HEK293 (cell line): ENCODE results near the gene SYTL3.
"Not testable (repeated sequence)": the region's sequence is repeated elsewhere in the genome, so short reads cannot be mapped to it uniquely, and the experiment has no call there.

Experiments used
- CTCF ChIA-PET: fragments of 350-600 bp; formaldehyde crosslinking; extraction: SDS; loops from one replicate; lab custom pipeline; 2021; ENCODE audit warnings: antibody characterized with exemption; lab: Yijun Ruan, JAX
- POLR2A ChIA-PET: fragments of 300-600 bp; formaldehyde crosslinking; extraction: SDS; loops from one replicate; lab custom pipeline; 2020; ENCODE audit warnings: antibody characterized with exemption, inconsistent platforms; lab: Yijun Ruan, JAX
- H3K27ac ChIP-seq: fragments of 200-500 bp; sonication (Bioruptor generic); 2 replicates; pipeline ENCODE4 v1.5.1; 2014; ENCODE audit warnings: low read depth, low read length, control low read depth, inconsistent platforms; ENCODE audit errors: extremely low read depth
- H3K36me3 ChIP-seq, 2 experiments: fragments of 200-500 bp in 1 of 2; sonication (Bioruptor generic) in 1 of 2; 1 replicate in 1 of 2; 2 replicates in 1 of 2; pipeline ENCODE4 v1.5.1; 2014 to 2017; ENCODE audit warnings: inconsistent platforms in 2 of 2, low read length in 2 of 2; ENCODE audit not compliant: control insufficient read depth in 2 of 2, insufficient read depth in 1 of 2
- H3K4me1 ChIP-seq: fragments of 200-500 bp; sonication (Bioruptor generic); 2 replicates; pipeline ENCODE4 v1.5.1; 2014; ENCODE audit warnings: mild to moderate bottlenecking, low read length, inconsistent platforms; ENCODE audit not compliant: control insufficient read depth, insufficient read depth
- H3K4me3 ChIP-seq: 2 replicates; pipeline ENCODE4 v1.5.1; 2011; ENCODE audit warnings: low read depth, mild to moderate bottlenecking, control low read depth, low read length, moderate library complexity
- H3K9me3 ChIP-seq: fragments of 200-500 bp; sonication (Bioruptor generic); 2 replicates; pipeline ENCODE4 v1.5.1; 2014; ENCODE audit warnings: low read depth, low read length, inconsistent platforms; ENCODE audit not compliant: control insufficient read depth, insufficient read depth
- EGR2 ChIP-seq: fragments of 450-650 bp; formaldehyde crosslinking; IDR thresholded peaks from 2 replicates; pipeline ENCODE4 v1.5.1; 2016; ENCODE audit warnings: low read depth, missing biosample characterization, missing genetic modification characterization
- IKZF3 ChIP-seq: fragments of 450-650 bp; IDR thresholded peaks from 2 replicates; pipeline ENCODE4 v1.5.0; 2018; ENCODE audit warnings: missing biosample characterization, mild to moderate bottlenecking, missing genetic modification characterization, moderate library complexity
- REPIN1 ChIP-seq: fragments of 450-650 bp; formaldehyde crosslinking; IDR thresholded peaks from 2 replicates; pipeline ENCODE4 v1.5.1; 2017; ENCODE audit warnings: missing biosample characterization, missing genetic modification characterization, low read depth
- SP7 ChIP-seq: fragments of 450-650 bp; formaldehyde crosslinking; IDR thresholded peaks from 2 replicates; pipeline ENCODE4 v1.5.1; 2016; ENCODE audit warnings: missing biosample characterization, missing genetic modification characterization
- TCF7L2 ChIP-seq: IDR thresholded peaks from 2 replicates; pipeline ENCODE4 v1.6.1; 2011; ENCODE audit warnings: low read depth, mild to moderate bottlenecking, inconsistent platforms, low read length, moderate library complexity, borderline replicate concordance
- YY2 ChIP-seq: fragments of 450-650 bp; formaldehyde crosslinking; IDR thresholded peaks from 2 replicates; pipeline ENCODE4 v1.5.1; 2016; ENCODE audit warnings: missing biosample characterization, missing genetic modification characterization
- ZBTB49 ChIP-seq: fragments of 450-650 bp; formaldehyde crosslinking; IDR thresholded peaks from 2 replicates; pipeline ENCODE4 v1.5.1; 2016; ENCODE audit warnings: missing biosample characterization, missing genetic modification characterization, low read depth
- ZBTB6 ChIP-seq: fragments of 450-650 bp; formaldehyde crosslinking; IDR thresholded peaks from 2 replicates; pipeline ENCODE4 v1.5.1; 2017; ENCODE audit warnings: missing biosample characterization, missing genetic modification characterization
- ZFHX2 ChIP-seq: fragments of 450-650 bp; formaldehyde crosslinking; conservative IDR thresholded peaks from 2 replicates; pipeline ENCODE4 v1.5.1; 2016; ENCODE audit warnings: missing biosample characterization, missing genetic modification characterization
- ZNF10 ChIP-seq: fragments of 450-650 bp; formaldehyde crosslinking; IDR thresholded peaks from 2 replicates; pipeline ENCODE4 v1.5.1; 2017; ENCODE audit warnings: missing biosample characterization, missing genetic modification characterization
- ZNF146 ChIP-seq: fragments of 450-650 bp; formaldehyde crosslinking; IDR thresholded peaks from 2 replicates; pipeline ENCODE4 v1.5.1; 2016; ENCODE audit warnings: missing biosample characterization, missing genetic modification characterization
- ZNF214 ChIP-seq: fragments of 450-650 bp; formaldehyde crosslinking; IDR thresholded peaks from 2 replicates; pipeline ENCODE4 v1.5.1; 2017; ENCODE audit warnings: missing biosample characterization, mild to moderate bottlenecking, missing genetic modification characterization, borderline replicate concordance
- ZNF302 ChIP-seq: fragments of 450-650 bp; formaldehyde crosslinking; IDR thresholded peaks from 2 replicates; pipeline ENCODE4 v1.5.1; 2016; ENCODE audit warnings: missing biosample characterization, missing genetic modification characterization, low read depth
- ZNF324 ChIP-seq: fragments of 450-650 bp; formaldehyde crosslinking; IDR thresholded peaks from 2 replicates; pipeline ENCODE4 v1.5.1; 2016; ENCODE audit warnings: missing biosample characterization, missing genetic modification characterization
- ZNF335 ChIP-seq: fragments of 450-650 bp; formaldehyde crosslinking; conservative IDR thresholded peaks from 2 replicates; pipeline ENCODE4 v1.5.1; 2016; ENCODE audit warnings: missing biosample characterization, missing genetic modification characterization
- ZNF501 ChIP-seq: fragments of 450-650 bp; formaldehyde crosslinking; IDR thresholded peaks from 2 replicates; pipeline ENCODE4 v1.5.1; 2016; ENCODE audit warnings: missing biosample characterization, missing genetic modification characterization
- ZNF530 ChIP-seq: fragments of 450-650 bp; formaldehyde crosslinking; IDR thresholded peaks from 2 replicates; pipeline ENCODE4 v1.5.1; 2016; ENCODE audit warnings: low read depth, missing biosample characterization, missing genetic modification characterization
- ZNF596 ChIP-seq: fragments of 450-650 bp; IDR thresholded peaks from 2 replicates; pipeline ENCODE4 v1.5.0; 2018; ENCODE audit warnings: missing biosample characterization, mild to moderate bottlenecking, missing genetic modification characterization, moderate library complexity
- ZNF704 ChIP-seq: fragments of 450-650 bp; formaldehyde crosslinking; IDR thresholded peaks from 2 replicates; pipeline ENCODE4 v1.5.1; 2016; ENCODE audit warnings: missing biosample characterization, missing genetic modification characterization
- ZNF792 ChIP-seq: fragments of 450-650 bp; formaldehyde crosslinking; IDR thresholded peaks from 2 replicates; pipeline ENCODE4 v1.5.1; 2016; ENCODE audit warnings: missing biosample characterization, missing genetic modification characterization
- ZNF830 ChIP-seq: fragments of 450-650 bp; IDR thresholded peaks from 2 replicates; pipeline ENCODE4 v1.5.0; 2018; ENCODE audit warnings: missing biosample characterization, missing genetic modification characterization, low read depth, mild to moderate bottlenecking, moderate library complexity
- ZSCAN30 ChIP-seq: fragments of 450-650 bp; IDR thresholded peaks from 2 replicates; pipeline ENCODE4 v1.5.1; 2018; ENCODE audit warnings: missing biosample characterization, mild to moderate bottlenecking, missing genetic modification characterization, moderate library complexity
- ZXDB ChIP-seq: fragments of 450-650 bp; formaldehyde crosslinking; IDR thresholded peaks from 2 replicates; pipeline ENCODE4 v1.5.1; 2016; ENCODE audit warnings: missing biosample characterization, missing genetic modification characterization
- TF ChIP-seq, protein P1 (sequence below): fragments of 450-650 bp; formaldehyde crosslinking; IDR thresholded peaks from 2 replicates; pipeline ENCODE4 v1.5.1; 2016; ENCODE audit warnings: missing biosample characterization, missing genetic modification characterization
- TF ChIP-seq, protein P2 (sequence below): fragments of 450-650 bp; formaldehyde crosslinking; IDR thresholded peaks from 2 replicates; pipeline ENCODE4 v1.5.1; 2016; ENCODE audit warnings: missing biosample characterization, missing genetic modification characterization

Gene SYTL3

DNA sequence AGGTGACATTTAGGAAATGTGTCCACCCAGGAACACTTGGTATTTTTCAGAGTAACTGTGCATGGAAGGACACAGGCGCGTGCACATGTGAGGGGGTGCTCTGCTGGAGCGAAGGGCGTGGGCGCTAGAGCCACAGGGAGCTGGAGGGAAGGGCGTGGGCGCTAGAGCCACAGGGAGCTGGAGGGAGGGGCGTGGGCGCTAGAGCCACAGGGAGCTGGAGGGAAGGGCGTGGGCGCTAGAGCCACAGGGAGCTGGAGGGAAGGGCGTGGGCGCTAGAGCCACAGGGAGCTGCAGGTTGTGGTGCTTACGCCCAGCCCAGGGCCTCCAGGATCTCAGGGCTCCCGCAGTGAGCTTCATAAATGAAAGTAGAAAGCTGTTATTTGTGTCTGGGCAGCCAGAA is 43.8 kb upstream of the SYTL3 start:
- peak; percentile 63 for TF ChIP-seq ZFHX2
- TF ChIP-seq ZBTB6 (tag by site-specific recombination) = peak; percentile 93
- peak; percentile 67 for TF ChIP-seq EGR2 (tag by site-specific recombination)
- H3K36me3 ChIP-seq = peaks cover 10 to 73% of the 10 kb centered on the region in 2 experiments; a peak in 2 of 3 replicates
- POLR2A ChIA-PET, H3K4me3 ChIP-seq, H3K27ac ChIP-seq, H3K9me3 ChIP-seq, H3K4me1 ChIP-seq: not testable (repeated sequence)
- CTCF ChIA-PET = interaction anchor here (0.6 to 4.2 kb wide), 12 partner anchors 10 to 392 kb away, joined by 3 to 39 read pairs (median 5); partner anchors contain the start of gene DYNLT1

DNA sequence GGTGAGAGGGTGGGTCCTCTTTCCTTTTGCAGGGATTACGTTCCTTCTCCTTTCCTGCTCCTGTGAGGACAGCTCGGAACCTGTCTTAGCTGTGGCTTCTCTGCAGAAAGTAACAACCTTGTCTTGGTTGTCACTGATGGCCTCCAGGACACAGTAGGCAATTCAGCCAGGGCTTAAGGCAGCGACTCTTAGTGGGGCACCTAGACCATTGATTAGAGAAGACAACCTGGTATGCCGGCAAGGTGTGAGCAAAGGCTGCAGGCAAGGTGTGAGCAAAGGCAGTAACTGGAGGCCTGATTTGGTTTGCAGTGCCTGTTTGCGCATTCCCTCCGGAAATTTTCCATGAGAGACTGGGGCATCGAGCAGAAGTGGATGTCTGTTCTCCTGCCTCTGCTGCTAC is 42.9 kb upstream of the SYTL3 start:
- no peaks in the 10 kb centered on the region for H3K4me1 ChIP-seq
- CTCF ChIA-PET = interaction anchor here (0.6 to 4.2 kb wide), 3 partner anchors 190 to 393 kb away, joined by 3 to 39 read pairs (median 32); no protein-coding TSS in a partner anchor
- TF ChIP-seq ZNF324 (tag by site-specific recombination) = no peak
- TF ChIP-seq ZSCAN30 (tag by site-specific recombination) = no peak
- no peak for TF ChIP-seq REPIN1
- TF ChIP-seq, protein P1, sequence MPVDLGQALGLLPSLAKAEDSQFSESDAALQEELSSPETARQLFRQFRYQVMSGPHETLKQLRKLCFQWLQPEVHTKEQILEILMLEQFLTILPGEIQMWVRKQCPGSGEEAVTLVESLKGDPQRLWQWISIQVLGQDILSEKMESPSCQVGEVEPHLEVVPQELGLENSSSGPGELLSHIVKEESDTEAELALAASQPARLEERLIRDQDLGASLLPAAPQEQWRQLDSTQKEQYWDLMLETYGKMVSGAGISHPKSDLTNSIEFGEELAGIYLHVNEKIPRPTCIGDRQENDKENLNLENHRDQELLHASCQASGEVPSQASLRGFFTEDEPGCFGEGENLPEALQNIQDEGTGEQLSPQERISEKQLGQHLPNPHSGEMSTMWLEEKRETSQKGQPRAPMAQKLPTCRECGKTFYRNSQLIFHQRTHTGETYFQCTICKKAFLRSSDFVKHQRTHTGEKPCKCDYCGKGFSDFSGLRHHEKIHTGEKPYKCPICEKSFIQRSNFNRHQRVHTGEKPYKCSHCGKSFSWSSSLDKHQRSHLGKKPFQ (tag by site-specific recombination) = no peak
- no peak for TF ChIP-seq ZNF704
- no peak for TF ChIP-seq ZNF214
- no peak for TF ChIP-seq TCF7L2
- no peak for TF ChIP-seq ZNF792
- TF ChIP-seq ZNF10 = no peak
- no peak for TF ChIP-seq ZNF830 (tag by site-specific recombination)
- TF ChIP-seq SP7 = no peak
- TF ChIP-seq ZNF596 = no peak
- no peak for TF ChIP-seq ZNF146 (tag by site-specific recombination)
- TF ChIP-seq ZNF530 (tag by site-specific recombination) = no peak
- TF ChIP-seq ZNF501 (tag by site-specific recombination) = no peak
- TF ChIP-seq, all 188 proteins: peak for 0
- POLR2A ChIA-PET = no interaction called here
- no peaks in the 10 kb centered on the region for H3K9me3 ChIP-seq
- no peak overlapping the region for H3K27ac ChIP-seq
- H3K36me3 ChIP-seq = peaks cover 10 to 78% of the 10 kb centered on the region in 2 experiments; a peak in 2 of 3 replicates
- H3K4me3 ChIP-seq = no peak overlapping the region

DNA sequence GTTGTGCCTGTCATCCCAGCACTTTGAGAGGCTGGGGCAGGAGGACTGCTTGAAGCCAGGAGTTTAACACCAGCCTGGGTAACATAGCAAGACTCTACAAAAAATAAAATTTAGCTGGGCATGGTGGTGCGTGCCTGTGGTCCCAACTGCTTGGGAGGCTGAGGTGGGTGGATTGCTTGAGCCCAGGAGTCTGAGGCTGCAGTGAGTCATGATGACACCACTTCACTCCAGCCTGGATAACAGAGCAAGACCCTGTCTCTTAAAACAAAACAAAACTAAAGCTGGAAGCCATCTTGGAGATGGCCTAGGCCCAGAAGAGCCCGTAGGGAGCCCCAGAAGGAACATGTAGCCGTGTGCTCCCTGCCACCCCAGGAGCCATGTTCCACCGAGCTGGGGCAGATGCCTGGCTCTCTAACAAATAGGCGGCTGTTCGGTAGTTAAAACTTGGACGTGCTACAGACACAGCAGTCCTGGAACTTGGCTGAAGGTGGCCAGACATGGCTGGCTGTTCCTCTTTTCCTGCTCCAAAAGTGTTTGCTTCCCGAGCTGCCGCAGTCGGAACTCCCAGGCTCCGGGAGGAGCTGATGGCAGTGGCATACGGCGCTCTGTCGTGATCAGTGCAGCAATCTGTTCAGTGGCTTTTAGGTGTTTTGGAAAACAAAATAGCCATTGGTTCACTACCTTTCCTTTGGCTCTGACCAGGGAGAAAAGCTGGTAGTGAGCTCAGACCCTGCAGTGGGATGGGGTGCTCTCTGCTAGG is 42.3 kb upstream of the SYTL3 start:
- CTCF ChIA-PET = interaction anchor here (0.6 to 4.2 kb wide), 5 partner anchors 92 to 396 kb away, joined by 3 to 39 read pairs (median 3); no protein-coding TSS in a partner anchor
- H3K4me1 ChIP-seq = no peaks in the 10 kb centered on the region
- POLR2A ChIA-PET = no interaction called here
- H3K27ac ChIP-seq = no peak overlapping the region
- H3K9me3 ChIP-seq = no peaks in the 10 kb centered on the region
- H3K4me3 ChIP-seq = no peak overlapping the region
- H3K36me3 ChIP-seq = peaks cover 8 to 84% of the 10 kb centered on the region in 2 experiments; a peak in 2 of 3 replicates
- TF ChIP-seq IKZF3 (no peak), ZNF302 (tag by site-specific recombination) (no peak), ZNF335 (tag by site-specific recombination) (no peak), ZBTB49 (tag by site-specific recombination) (no peak), ZXDB (tag by site-specific recombination) (no peak), ZNF830 (tag by site-specific recombination) (no peak), YY2 (tag by site-specific recombination) (no peak)
- TF ChIP-seq, protein P2, sequence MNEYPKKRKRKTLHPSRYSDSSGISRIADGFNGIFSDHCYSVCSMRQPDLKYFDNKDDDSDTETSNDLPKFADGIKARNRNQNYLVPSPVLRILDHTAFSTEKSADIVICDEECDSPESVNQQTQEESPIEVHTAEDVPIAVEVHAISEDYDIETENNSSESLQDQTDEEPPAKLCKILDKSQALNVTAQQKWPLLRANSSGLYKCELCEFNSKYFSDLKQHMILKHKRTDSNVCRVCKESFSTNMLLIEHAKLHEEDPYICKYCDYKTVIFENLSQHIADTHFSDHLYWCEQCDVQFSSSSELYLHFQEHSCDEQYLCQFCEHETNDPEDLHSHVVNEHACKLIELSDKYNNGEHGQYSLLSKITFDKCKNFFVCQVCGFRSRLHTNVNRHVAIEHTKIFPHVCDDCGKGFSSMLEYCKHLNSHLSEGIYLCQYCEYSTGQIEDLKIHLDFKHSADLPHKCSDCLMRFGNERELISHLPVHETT (tag by site-specific recombination) = no peak
